Esophagus squamous epithelium (tissue), 5 donors: ENCODE measurements around the gene AHCTF1. TPM values are rescaled to one million over a fixed set of nuclear protein-coding genes. Genes with fewer than 3 reads are reported as not detected.
"Not testable (repeated sequence)": the region's sequence is repeated elsewhere in the genome, so short reads cannot be mapped to it uniquely, and the experiment has no call there.

Source experiments
- DNase-seq: peaks from one replicate; lab custom pipeline; 2025; lab: John Stamatoyannopoulos, UW
- H3K27ac ChIP-seq, 4 donors: fragments of 200-600 bp; sonication (generic); one replicate each; pipeline ENCODE4 v1.5.1; 2016 to 2019; ENCODE audit warnings: mild to moderate bottlenecking in 1 of 4
- H3K27me3 ChIP-seq, 4 donors: fragments of 200-600 bp; sonication (generic); 1 replicate in 3 of 4; 2 replicates in 1 of 4; pipeline versions ENCODE4 v1.5.1 to v1.6.0; 2017 to 2021; ENCODE audit warnings: antibody characterized with exemption in 1 of 4
- H3K36me3 ChIP-seq, 3 donors: fragments of 200-600 bp; sonication (generic); one replicate each; pipeline ENCODE4 v1.5.1; 2016 to 2019
- H3K4me1 ChIP-seq, 3 donors: fragments of 200-600 bp; sonication (generic); one replicate each; pipeline ENCODE4 v1.5.1; 2017 to 2019
- H3K4me3 ChIP-seq, 4 donors: fragments of 200-600 bp; sonication (generic); 1 replicate in 3 of 4; 2 replicates in 1 of 4; pipeline ENCODE4 v1.5.1; 2016 to 2019; ENCODE audit warnings: mild to moderate bottlenecking in 2 of 4, moderate library complexity in 1 of 4
- H3K9me3 ChIP-seq, 3 donors: fragments of 200-600 bp; sonication (generic); one replicate each; pipeline ENCODE4 v1.5.1; 2016 to 2019
- CTCF ChIP-seq, 6 experiments: fragments of 450-650 bp in 4 of 6; fragments of 200-600 bp in 2 of 6; sonication (generic) in 2 of 6; IDR thresholded peaks; one replicate each; pipeline ENCODE4 v1.5.1; 2016 to 2019; ENCODE audit warnings: antibody characterized with exemption in 6 of 6, mild to moderate bottlenecking in 4 of 6, moderate library complexity in 4 of 6
- POLR2A ChIP-seq, 4 donors: fragments of 450-650 bp; IDR thresholded peaks; one replicate each; pipeline ENCODE4 v1.6.1; 2017; ENCODE audit warnings: antibody characterized with exemption in 4 of 4, mild to moderate bottlenecking in 4 of 4, moderate library complexity in 3 of 4
- WGBS, 2 donors: methylation state at CpG; one replicate each; pipeline ENCODE4 v1.1.5; 2018; 5-methylcytosine and 5-hydroxymethylcytosine counted together
- intact Hi-C: fragments of 100-400 bp; cut with DNase I; formaldehyde crosslinking; loops from one replicate; pipeline ENCODE4 v1.15.0; 2022
- total RNA-seq, 4 donors: library from RNA; depleted of rRNA; stranded (reverse); fragments of >200 nt; gene quantifications; one replicate each; pipeline ENCODE4 v1.1.0, GENCODE V29; 2016
- donor health status: DM: yes; HTN: yes; CAD: no.

AHCTF1 gene
- total RNA-seq, 4 donors from 2014 or later, result 12.3 to 38.7 (median 29.0) TPM

GRCh38 chr1:246901874-246902273 lies 29.9 kb downstream of the AHCTF1 start:
- TF ChIP-seq CTCF (IDR thresholded peaks at IDR 0.05) (no peak), POLR2A (IDR thresholded peaks at IDR 0.05) (no peak)
- 91 to 94% methylated on average over 5 of the region's 5 CpGs for WGBS, 2 donors
- H3K36me3 ChIP-seq, result peaks cover 5 to 100% (median 62%) of the 10 kb centered on the region in 3 donors
- H3K9me3 ChIP-seq, result no peaks in the 10 kb centered on the region
- no peak overlapping the region for H3K27ac ChIP-seq
- intact Hi-C loops, result no loop called here
- no peaks in the 10 kb centered on the region for H3K27me3 ChIP-seq
- peaks cover 0 to under 1% (median 0%) of the 10 kb centered on the region in 3 donors for H3K4me1 ChIP-seq
- no peak for DNase-seq
- no peak overlapping the region for H3K4me3 ChIP-seq

DNA sequence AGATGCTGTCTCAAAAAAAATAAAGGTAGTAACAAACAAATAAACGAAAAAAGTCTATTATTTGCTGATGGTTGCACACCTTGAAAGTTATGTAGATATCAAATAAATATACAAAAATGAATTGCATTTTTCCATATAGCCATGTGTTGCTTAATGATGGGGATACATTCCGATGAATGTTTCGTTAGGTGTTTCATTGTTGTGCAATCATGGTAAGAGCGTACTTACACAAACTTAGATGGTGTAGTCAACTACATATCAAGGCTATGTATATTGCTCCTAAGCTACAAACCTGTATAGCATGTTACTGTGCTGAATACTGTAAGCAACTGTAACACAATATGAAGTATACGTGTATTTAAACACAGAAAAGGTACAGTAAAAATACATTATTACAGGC lies 34.4 kb downstream of the AHCTF1 start:
- intact Hi-C loops, result no loop called here
- no peaks in the 10 kb centered on the region for H3K9me3 ChIP-seq
- H3K4me3 ChIP-seq, result no peak overlapping the region
- 93 to 94% methylated on average over 5 of the region's 5 CpGs for WGBS, 2 donors
- no peaks in the 10 kb centered on the region for H3K27me3 ChIP-seq
- TF ChIP-seq CTCF (IDR thresholded peaks at IDR 0.05), result no peak
- no peak for TF ChIP-seq POLR2A (IDR thresholded peaks at IDR 0.05)
- no peaks in the 10 kb centered on the region for H3K4me1 ChIP-seq
- H3K27ac ChIP-seq, result no peak overlapping the region
- H3K36me3 ChIP-seq, result peaks cover 8 to 100% (median 45%) of the 10 kb centered on the region in 3 donors
- no peak for DNase-seq

- Histone ChIP-seq H3K4me1 (no peaks in the 10 kb centered on the region), H3K9me3 (no peaks in the 10 kb centered on the region), H3K27me3 (no peaks in the 10 kb centered on the region), H3K4me3 (no peak overlapping the region), H3K27ac (no peak overlapping the region), H3K36me3 (peaks cover 8 to 98% (median 36%) of the 10 kb centered on the region in 3 donors)
- WGBS, 2 donors, result 82 to 94% methylated on average over 5 of the region's 5 CpGs
- no peak for TF ChIP-seq POLR2A (IDR thresholded peaks at IDR 0.05)
- no peak for TF ChIP-seq CTCF (IDR thresholded peaks at IDR 0.05)
- no peak for DNase-seq
- intact Hi-C loops, result no loop called here
Observed at GRCh38 chr1:246893191-246893939, 38.4 kb downstream of the AHCTF1 start.

GRCh38 chr1:246891105-246891504 lies 40.6 kb downstream of the AHCTF1 start:
- TF ChIP-seq CTCF (IDR thresholded peaks at IDR 0.05) (no peak), POLR2A (IDR thresholded peaks at IDR 0.05) (no peak)
- H3K36me3 ChIP-seq, result peaks cover 4 to 96% (median 26%) of the 10 kb centered on the region in 3 donors
- intact Hi-C loops, result no loop called here
- H3K4me3 ChIP-seq, result no peak overlapping the region
- no peak overlapping the region for H3K27ac ChIP-seq
- H3K27me3 ChIP-seq, result no peaks in the 10 kb centered on the region
- no peak for DNase-seq
- H3K4me1 ChIP-seq, result no peaks in the 10 kb centered on the region
- H3K9me3 ChIP-seq, result no peaks in the 10 kb centered on the region

GRCh38 chr1:246888522-246888921 lies 43.2 kb downstream of the AHCTF1 start:
- H3K4me3 ChIP-seq, result no peak overlapping the region
- no peak for DNase-seq
- 92% methylated on average over 2 of the region's 2 CpGs for WGBS, 2 donors
- H3K4me1 ChIP-seq, result no peaks in the 10 kb centered on the region
- intact Hi-C loops, result no loop called here
- H3K27me3 ChIP-seq, result no peaks in the 10 kb centered on the region
- no peaks in the 10 kb centered on the region for H3K9me3 ChIP-seq
- no peak for TF ChIP-seq CTCF (IDR thresholded peaks at IDR 0.05)
- no peak for TF ChIP-seq POLR2A (IDR thresholded peaks at IDR 0.05)
- peaks cover 0 to 96% (median 11%) of the 10 kb centered on the region in 3 donors for H3K36me3 ChIP-seq
- no peak overlapping the region for H3K27ac ChIP-seq

GRCh38 chr1:246885389-246885788 lies 46.4 kb downstream of the AHCTF1 start:
- H3K36me3 ChIP-seq, result peaks cover 0 to 91% (median 11%) of the 10 kb centered on the region in 3 donors
- H3K4me3 ChIP-seq, H3K27me3 ChIP-seq, DNase-seq, H3K9me3 ChIP-seq, intact Hi-C loops, H3K27ac ChIP-seq, H3K4me1 ChIP-seq: not testable (repeated sequence)
- 57 to 74% methylated on average over 5 of the region's 5 CpGs for WGBS, 2 donors
